Fibroblast of skin of back (primary cell): ENCODE results near the gene ALKBH1.
"Not testable (repeated sequence)": the region's sequence is repeated elsewhere in the genome, so short reads cannot be mapped to it uniquely, and the experiment has no call there.

Source experiments
- DNase-seq: peaks from one replicate; pipeline ENCODE4 v3.0.0-alpha.2; 2013

The ALKBH1 gene

GRCh38 chr14:77673193-77673592 lies 34.6 kb downstream of the ALKBH1 start:
- no peak for DNase-seq

GRCh38 chr14:77667331-77667730 lies 40.5 kb downstream of the ALKBH1 start:
- no peak for DNase-seq

GRCh38 chr14:77663293-77663692 lies 44.5 kb downstream of the ALKBH1 start:
- DNase-seq = no peak

DNA sequence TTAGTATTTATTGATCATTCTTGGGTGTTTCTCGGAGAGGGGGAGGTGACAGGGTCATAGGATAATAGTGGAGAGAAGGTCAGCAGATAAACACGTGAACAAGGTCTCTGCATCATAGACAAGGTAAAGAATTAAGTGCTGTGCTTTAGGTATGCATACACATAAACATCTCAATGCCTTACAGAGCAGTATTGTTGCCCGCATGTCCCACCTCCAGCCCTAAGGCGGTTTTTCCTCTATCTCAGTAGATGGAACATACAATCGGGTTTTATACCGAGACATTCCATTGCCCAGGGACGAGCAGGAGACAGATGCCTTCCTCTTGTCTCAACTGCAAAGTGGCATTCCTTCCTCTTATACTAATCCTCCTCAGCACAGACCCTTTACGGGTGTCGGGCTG lies 46.3 kb downstream of the ALKBH1 start:
- not testable (repeated sequence) for DNase-seq

- no peak for DNase-seq
Observed at GRCh38 chr14:77660754-77661153, 47.1 kb downstream of the ALKBH1 start.

GRCh38 chr14:77659831-77660230 lies 48.0 kb downstream of the ALKBH1 start:
- DNase-seq = no peak

- DNase-seq = no peak
Observed at GRCh38 chr14:77657280-77657679, 50.5 kb downstream of the ALKBH1 start.

DNA sequence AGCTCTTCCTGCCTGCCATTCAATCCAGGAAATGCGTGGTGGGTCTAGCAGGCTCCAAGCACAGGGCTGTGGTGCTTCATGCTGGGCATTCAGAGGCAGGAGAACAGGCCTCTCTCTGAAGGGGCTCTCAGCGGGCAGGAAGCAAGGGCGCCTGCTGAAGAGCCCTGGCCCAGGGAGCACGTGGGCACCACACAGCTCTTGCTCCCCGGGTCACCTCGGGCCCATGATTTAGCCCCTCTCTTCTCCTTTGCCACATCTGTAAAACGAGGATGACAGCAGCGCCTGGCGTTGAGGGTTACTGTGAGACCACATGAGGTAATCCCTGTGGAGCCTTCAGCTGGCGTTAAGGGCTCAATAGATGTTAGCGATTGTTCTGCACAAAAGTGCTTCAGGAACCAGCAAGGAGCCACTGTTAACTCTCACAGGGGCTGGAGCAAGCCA lies 53.8 kb downstream of the ALKBH1 start:
- DNase-seq = no peak

DNA sequence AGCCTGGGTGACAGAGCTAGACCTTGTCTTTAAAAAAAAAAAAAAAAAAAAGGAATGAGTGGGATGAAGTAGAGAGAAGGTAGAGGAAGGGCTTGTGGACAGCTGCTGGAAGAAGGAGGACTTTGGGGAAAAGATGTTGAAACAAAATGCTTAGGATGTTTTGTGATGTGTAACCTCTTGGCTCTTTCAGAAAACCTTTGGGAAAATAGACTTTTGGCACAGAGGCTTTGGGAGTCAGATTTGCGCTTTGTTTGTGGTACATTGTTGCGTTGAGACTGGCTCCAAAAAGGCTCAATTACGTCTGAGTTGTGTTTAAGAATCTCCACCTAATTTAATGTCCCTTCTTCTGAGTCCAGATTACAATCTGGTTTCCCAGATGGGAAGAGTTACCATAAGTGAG lies 58.5 kb downstream of the ALKBH1 start:
- DNase-seq = no peak

DNA sequence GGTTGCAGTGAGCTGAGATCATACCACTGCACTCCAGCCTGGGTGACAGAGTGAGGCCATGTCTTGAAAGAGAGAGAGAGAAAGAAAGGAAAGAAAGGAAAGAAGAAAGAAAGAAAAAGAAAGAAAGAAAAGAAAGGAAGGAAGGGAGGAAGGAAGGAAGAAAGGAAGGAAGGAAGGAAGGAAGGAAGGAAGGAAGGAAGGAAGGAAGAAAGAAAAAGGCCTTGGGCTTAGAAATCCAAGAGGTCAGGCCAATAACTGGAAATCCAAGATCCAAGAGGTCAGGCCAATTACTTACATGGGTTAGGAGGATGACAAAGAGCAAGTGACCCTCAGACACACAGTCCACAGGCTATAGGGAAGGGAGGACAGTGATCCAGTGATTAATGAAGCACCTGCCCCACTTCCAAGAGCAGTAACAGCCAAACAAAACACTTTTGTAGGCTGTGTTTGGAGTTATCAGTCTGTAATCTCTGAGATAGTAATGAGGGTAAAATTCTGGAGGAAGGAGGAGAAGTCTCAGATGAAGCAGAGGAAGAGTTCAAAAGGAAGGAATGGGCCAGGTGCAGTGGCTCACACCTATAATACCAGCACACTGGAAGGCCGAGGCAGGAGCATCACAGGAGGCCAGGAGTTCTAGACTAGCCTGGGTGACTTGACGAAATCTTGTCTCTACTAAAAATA lies 59.2 kb downstream of the ALKBH1 start:
- DNase-seq = no peak

DNA sequence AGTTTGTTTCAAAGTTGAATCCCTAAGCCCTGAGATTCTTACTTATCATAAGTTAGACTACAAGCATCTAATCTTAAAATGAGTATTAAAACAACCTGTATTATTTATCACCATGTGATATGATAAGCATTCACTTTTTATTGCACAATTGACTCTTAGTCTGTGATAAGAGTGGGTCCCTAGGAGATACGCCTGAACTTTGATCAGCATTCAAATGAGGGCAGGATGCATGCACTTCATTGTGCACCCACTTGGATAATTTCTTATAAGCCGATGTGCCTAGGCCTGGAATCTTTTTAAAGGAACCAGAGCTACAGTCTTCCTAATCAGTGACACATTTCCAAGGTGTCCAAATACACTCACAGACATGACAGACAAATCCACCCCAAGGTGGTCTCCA lies 60.0 kb downstream of the ALKBH1 start:
- no peak for DNase-seq

DNA sequence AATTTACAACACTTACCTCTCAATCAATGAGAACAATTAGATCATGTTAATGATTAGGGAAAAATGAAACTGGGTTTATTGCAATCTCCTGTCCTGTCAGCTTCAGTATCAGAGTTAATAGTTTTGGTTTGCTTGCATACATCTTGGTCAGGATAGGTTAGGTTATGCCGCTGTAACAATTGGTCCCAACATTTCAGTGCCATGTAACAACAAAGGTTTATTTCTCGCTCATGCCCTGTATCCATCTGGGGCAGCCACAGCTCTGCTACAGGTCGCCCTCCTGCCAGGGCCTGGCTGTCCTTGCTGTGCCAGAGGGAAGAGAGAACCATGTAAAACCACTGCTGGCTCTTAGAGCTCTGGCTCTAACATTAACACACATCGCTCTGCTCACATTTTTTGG lies 60.9 kb downstream of the ALKBH1 start:
- no peak for DNase-seq

GRCh38 chr14:77645520-77646230 lies 62.1 kb downstream of the ALKBH1 start:
- no peak for DNase-seq

- no peak for DNase-seq
Observed at GRCh38 chr14:77642407-77642806, 65.4 kb downstream of the ALKBH1 start.

- peak; percentile 64 for DNase-seq
Observed at GRCh38 chr14:77641534-77642341, 66.1 kb downstream of the ALKBH1 start.

DNA sequence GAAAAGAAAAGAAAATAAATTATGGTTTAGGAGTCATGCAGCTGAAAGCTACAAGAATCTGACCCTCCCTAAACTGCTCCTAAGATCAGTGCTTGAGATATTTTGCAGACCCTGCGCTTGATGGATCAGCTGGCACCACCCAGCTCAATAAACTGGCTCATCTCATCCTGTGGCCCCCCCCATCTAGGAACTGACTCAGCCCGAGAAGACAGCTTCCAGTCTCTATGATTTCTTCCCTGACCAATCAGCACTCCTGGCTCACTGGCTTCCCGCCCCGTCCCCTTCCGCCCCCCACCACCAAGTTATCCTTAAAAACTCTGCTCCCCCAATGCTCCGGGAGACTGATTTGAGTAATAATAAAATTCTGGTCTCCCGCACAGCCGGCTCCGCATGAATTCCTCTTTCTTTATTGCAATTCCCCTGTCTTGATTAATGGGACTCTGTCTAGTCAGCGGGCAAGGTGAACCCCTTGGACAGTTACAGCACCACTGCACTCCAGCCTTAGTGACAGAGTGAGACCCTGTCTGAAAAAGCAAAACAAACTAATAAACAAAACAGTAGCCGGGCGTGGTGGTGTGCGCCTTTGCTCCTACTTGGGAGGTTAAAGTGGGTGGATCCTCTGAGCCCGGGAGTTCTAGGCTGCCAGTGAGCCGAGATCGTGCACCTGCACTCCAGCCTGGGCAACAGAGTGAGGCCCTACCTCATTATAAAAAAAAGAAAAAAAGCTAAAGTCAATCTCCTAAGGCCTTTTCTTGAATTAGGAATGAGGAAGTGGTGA lies 66.9 kb downstream of the ALKBH1 start:
- DNase-seq = peak; percentile 70

DNA sequence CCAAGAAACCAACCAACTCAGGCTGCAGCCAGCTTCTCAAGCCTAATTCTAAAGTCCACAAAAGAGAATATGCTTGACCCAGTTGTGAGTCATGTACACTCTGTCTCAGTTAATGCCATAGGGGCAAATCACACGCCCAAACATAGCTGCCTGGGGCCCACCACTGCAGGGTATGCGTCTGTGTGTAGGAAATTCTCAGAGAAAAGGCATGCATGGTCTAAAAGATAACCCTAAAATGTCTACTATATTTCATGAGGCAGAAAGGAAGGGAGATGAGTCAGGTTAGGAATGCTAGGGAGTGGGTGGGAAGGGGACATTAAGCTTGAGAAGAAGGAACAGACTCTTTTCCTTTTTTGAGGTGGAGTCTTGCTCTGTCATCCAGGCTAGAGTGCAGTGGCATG lies 69.1 kb downstream of the ALKBH1 start:
- DNase-seq = peak; percentile 99

- DNase-seq = not testable (repeated sequence)
Observed at GRCh38 chr14:77635869-77636268, 72.0 kb downstream of the ALKBH1 start.

- DNase-seq = not testable (repeated sequence)
Observed at GRCh38 chr14:77635466-77635865, 72.4 kb downstream of the ALKBH1 start.

DNA sequence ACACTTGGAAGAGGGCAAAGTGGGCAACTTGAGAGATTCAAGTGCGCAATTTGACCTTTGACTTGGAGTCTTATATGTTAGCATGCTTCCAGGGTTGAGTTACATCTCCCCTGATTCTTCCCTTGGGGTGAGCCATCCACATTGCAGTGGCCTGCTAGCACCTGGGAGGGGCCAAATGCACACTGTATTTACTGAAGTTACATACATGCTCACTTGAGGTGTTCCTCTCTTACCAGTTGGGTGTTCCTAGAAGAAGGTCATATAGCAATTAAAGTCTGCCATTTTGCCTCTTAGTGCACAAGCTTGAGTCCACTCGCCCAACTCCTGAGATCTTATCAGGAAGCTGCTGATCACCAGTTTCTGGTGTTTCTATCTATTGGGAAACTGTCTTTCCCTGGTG lies 77.7 kb downstream of the ALKBH1 start:
- no peak for DNase-seq

DNA sequence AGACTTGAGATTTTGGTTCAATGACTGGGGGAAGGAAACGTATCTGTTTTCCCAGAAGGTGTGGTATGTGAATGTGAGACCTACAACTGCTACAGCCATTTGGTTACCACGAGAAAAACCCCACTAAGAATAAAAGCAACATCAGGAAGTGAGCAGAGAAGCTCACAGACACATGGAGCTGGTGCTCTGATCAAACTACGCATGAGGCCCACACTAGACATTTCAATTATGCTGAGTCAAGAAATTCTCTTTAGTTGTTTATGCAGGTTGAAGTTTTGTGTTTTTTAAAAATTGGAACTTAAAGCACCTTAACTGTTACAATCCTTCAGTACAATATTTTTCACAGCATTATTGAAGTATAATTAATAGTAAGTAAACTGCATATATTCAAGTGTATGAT lies 82.5 kb downstream of the ALKBH1 start:
- no peak for DNase-seq

- DNase-seq = no peak
Observed at GRCh38 chr14:77623201-77623600, 84.6 kb downstream of the ALKBH1 start.
